Peyer's patch (tissue), 4 donors: ENCODE measurements around the gene MAST4.

Source experiments
- POLR2A ChIP-seq, 2 donors: fragments of 450-650 bp; IDR thresholded peaks; one replicate each; pipeline ENCODE4 v1.5.1; 2017; ENCODE audit warnings: antibody characterized with exemption in 2 of 2, mild to moderate bottlenecking in 2 of 2, moderate library complexity in 2 of 2
- TF ChIP-seq, protein P1 (sequence below), 6 experiments: fragments of 450-650 bp in 4 of 6; fragments of 200-600 bp in 2 of 6; sonication (generic) in 1 of 6; IDR thresholded peaks; one replicate each; pipeline ENCODE4 v1.5.1; 2017 to 2019; ENCODE audit warnings: antibody characterized with exemption in 6 of 6, mild to moderate bottlenecking in 3 of 6, moderate library complexity in 1 of 6

DNA sequence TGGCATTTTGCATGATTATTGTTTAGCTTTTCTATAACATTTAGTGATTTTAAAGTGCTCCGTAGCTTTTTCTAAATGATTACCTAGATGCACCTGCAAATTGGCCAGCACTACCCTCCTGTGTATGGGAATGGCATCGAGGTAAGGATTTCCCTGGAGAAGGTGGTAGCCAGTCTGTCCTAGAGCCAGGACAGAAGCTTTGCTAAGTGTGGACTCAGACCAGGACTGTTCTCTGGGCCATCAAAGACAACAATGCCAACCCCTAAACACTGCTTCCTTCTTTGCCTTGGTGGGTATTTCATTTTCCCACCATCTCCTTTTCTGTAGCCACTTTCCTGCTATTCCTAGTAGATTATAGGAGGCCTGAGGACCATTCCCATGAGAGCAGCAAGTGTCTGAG, 547.4 kb downstream of the MAST4 start:
- TF ChIP-seq, protein P1, sequence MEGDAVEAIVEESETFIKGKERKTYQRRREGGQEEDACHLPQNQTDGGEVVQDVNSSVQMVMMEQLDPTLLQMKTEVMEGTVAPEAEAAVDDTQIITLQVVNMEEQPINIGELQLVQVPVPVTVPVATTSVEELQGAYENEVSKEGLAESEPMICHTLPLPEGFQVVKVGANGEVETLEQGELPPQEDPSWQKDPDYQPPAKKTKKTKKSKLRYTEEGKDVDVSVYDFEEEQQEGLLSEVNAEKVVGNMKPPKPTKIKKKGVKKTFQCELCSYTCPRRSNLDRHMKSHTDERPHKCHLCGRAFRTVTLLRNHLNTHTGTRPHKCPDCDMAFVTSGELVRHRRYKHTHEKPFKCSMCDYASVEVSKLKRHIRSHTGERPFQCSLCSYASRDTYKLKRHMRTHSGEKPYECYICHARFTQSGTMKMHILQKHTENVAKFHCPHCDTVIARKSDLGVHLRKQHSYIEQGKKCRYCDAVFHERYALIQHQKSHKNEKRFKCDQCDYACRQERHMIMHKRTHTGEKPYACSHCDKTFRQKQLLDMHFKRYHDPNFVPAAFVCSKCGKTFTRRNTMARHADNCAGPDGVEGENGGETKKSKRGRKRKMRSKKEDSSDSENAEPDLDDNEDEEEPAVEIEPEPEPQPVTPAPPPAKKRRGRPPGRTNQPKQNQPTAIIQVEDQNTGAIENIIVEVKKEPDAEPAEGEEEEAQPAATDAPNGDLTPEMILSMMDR (IDR thresholded peaks at IDR 0.05) = no peak
- no peak for TF ChIP-seq POLR2A (IDR thresholded peaks at IDR 0.05)
